NCI-H1417 (cell line): ENCODE measurements around the gene CCDC107.
A peak's percentile ranks its signal among the peaks of the same experiment; 100 is the strongest.
"Not testable (repeated sequence)": the region's sequence is repeated elsewhere in the genome, so short reads cannot be mapped to it uniquely, and the experiment has no call there.

ENCODE experiments used
- DNase-seq, 3 experiments: peaks; one replicate each; lab custom pipeline; 2025; lab: John Stamatoyannopoulos, UW

CCDC107 gene

GRCh38 chr9:35658137-35658967 lies at the start of gene CCDC107:
CCDC107 (plus strand) TSS chr9:35658292; CDS start chr9:35658380, 88 bp downstream.
- DNase-seq = peak; percentile 76 to 95 (median 82)

GRCh38 chr9:35609001-35609819 lies 48.9 kb upstream of the CCDC107 start:
- DNase-seq = no peak

GRCh38 chr9:35609820-35610163 lies 48.3 kb upstream of the CCDC107 start:
- DNase-seq = no peak

- DNase-seq = peak in 2 of 3 experiments; percentile 7 to 21
These were observed 46.8 kb upstream of the CCDC107 start for GRCh38 chr9:35611230-35611797.

GRCh38 chr9:35612066-35612465 lies 46.0 kb upstream of the CCDC107 start:
- DNase-seq = not testable (repeated sequence)

GRCh38 chr9:35612843-35613242 lies 45.2 kb upstream of the CCDC107 start:
- no peak for DNase-seq

- DNase-seq = peak in 1 of 3 experiments; percentile 28
These were observed 42.0 kb upstream of the CCDC107 start for GRCh38 chr9:35615981-35616680.

GRCh38 chr9:35616681-35617459 lies 41.2 kb upstream of the CCDC107 start:
- peak in 1 of 3 experiments; percentile 4 for DNase-seq

GRCh38 chr9:35617548-35617947 lies 40.5 kb upstream of the CCDC107 start:
- DNase-seq = no peak

- DNase-seq = no peak
These were observed 39.8 kb upstream of the CCDC107 start, which contains the start of gene CD72 for GRCh38 chr9:35618325-35618727. CD72 (minus strand) TSS chr9:35618413; CDS start chr9:35618303, 110 bp downstream.

- DNase-seq = no peak
These were observed 39.0 kb upstream of the CCDC107 start for GRCh38 chr9:35618854-35619799.

- no peak for DNase-seq
These were observed 38.3 kb upstream of the CCDC107 start for GRCh38 chr9:35619800-35620158.

GRCh38 chr9:35627575-35627974 lies 30.5 kb upstream of the CCDC107 start:
- DNase-seq = no peak

GRCh38 chr9:35628389-35628991 lies 29.6 kb upstream of the CCDC107 start:
- no peak for DNase-seq

GRCh38 chr9:35629597-35629996 lies 28.5 kb upstream of the CCDC107 start:
- DNase-seq = no peak

GRCh38 chr9:35635730-35636129 lies 22.4 kb upstream of the CCDC107 start:
- DNase-seq = no peak

GRCh38 chr9:35636135-35636876 lies 21.8 kb upstream of the CCDC107 start:
- DNase-seq = no peak

- not testable (repeated sequence) for DNase-seq
These were observed 21.2 kb upstream of the CCDC107 start for GRCh38 chr9:35636877-35637246.

GRCh38 chr9:35637427-35637955 lies 20.6 kb upstream of the CCDC107 start:
- DNase-seq = not testable (repeated sequence)
